Choroid plexus epithelial cell (primary cell): ENCODE data around the gene CACNA2D3.

Experiments
- DNase-seq: peaks from one replicate; pipeline ENCODE4 v3.0.0-alpha.2; 2010; ENCODE audit warnings: low read depth
- H3K4me3 ChIP-seq: 2 replicates; pipeline ENCODE4 v1.5.1; 2011; ENCODE audit warnings: low read depth, mild to moderate bottlenecking, control low read depth, low read length, moderate library complexity
- TF ChIP-seq, protein P1 (sequence below): conservative IDR thresholded peaks from 2 replicates; pipeline ENCODE4 v1.5.1; 2011; ENCODE audit warnings: low read depth, mild to moderate bottlenecking, control low read depth, inconsistent platforms, low read length, moderate library complexity

Gene CACNA2D3

DNA sequence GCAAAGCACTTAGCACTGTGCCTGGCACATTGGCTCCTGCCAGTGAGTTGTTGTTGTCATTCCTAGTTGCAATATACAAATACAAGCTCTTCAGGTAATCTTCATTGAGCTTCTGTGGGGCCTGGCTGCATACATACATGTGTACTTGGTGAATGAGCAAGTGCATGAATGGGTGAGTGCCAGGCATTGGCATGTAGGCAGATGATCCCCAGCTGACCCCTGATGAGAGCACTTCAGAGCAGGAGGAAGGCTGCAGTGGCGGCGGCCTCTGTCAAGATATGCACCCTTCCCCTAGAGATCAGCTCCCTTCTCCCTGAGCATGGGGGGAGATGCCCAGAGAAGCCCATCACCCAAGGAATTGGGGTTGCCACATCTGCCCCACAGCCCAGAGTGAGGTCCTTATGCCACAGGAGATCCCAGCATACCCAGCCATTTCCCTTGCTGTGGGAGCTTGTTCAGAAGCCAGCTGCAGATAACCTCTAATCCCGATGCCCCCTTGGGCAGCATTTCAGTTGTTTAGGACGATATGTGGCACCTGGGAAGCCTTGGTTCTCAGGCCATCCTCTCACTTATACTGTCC, 8.8 kb downstream of the CACNA2D3 start:
- no peak for DNase-seq
- TF ChIP-seq, protein P1, sequence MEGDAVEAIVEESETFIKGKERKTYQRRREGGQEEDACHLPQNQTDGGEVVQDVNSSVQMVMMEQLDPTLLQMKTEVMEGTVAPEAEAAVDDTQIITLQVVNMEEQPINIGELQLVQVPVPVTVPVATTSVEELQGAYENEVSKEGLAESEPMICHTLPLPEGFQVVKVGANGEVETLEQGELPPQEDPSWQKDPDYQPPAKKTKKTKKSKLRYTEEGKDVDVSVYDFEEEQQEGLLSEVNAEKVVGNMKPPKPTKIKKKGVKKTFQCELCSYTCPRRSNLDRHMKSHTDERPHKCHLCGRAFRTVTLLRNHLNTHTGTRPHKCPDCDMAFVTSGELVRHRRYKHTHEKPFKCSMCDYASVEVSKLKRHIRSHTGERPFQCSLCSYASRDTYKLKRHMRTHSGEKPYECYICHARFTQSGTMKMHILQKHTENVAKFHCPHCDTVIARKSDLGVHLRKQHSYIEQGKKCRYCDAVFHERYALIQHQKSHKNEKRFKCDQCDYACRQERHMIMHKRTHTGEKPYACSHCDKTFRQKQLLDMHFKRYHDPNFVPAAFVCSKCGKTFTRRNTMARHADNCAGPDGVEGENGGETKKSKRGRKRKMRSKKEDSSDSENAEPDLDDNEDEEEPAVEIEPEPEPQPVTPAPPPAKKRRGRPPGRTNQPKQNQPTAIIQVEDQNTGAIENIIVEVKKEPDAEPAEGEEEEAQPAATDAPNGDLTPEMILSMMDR: no peak
- H3K4me3 ChIP-seq: no peak overlapping the region

DNA sequence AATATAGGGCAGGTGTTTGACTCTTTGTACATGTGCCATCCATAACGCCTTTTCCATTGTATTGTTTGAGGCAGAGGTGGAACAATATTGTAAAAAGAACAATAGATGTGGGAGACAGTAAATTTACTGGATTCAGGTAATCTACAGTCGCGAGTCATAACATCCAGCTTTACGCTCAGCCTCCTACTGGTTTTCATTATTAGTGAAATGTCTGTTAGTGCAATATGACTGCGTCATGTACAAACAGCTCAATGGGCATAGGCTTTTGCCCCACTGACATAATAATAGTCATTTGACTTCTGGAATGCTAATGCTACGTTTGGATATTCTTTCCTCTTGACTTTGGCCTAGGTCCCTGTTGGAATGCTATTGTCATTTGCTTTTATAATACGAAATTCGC, 9.5 kb downstream of the CACNA2D3 start:
- TF ChIP-seq, protein P1: no peak
- no peak for DNase-seq
- no peak overlapping the region for H3K4me3 ChIP-seq

DNA sequence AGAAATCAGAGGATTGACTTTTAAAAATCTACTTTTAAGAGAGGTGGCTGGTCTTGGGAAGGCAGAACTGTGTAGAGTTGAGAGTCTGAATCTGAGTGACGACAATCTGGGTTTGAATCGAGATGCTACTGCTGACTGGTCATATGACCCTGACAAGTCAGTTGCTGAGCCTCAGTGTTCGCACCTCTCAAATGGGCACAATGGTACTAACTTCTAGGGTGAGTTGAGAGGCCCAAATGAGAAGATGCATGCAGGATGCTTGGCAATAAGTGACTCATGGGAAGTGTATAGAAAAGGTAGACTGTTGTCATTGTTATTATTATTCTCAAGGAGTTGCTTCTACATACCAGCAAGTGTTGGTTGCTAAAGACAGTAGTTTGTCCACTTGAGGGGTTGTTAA, 10.3 kb downstream of the CACNA2D3 start:
- H3K4me3 ChIP-seq: no peak overlapping the region
- no peak for DNase-seq
- TF ChIP-seq, protein P1: no peak

DNA sequence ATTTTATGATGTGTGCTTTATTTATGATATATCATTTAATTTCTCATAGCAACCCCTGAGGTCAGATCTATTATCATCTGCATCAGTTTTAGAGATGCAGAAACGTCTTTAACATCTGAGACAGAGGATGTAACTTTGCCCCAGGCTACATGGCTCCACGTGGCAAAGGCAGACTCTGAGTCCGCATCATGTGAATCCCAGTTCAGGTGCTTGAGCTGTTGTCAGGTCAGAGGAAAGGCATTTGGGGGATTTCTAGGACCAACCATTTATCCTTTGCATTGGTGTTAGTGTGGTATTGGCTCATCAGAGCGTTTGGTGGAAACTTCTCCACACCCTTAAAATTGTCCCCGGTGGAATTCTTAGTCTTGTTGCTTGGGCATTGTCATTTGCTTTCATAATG, 10.8 kb downstream of the CACNA2D3 start:
- no peak for DNase-seq
- no peak overlapping the region for H3K4me3 ChIP-seq
- TF ChIP-seq, protein P1: no peak

DNA sequence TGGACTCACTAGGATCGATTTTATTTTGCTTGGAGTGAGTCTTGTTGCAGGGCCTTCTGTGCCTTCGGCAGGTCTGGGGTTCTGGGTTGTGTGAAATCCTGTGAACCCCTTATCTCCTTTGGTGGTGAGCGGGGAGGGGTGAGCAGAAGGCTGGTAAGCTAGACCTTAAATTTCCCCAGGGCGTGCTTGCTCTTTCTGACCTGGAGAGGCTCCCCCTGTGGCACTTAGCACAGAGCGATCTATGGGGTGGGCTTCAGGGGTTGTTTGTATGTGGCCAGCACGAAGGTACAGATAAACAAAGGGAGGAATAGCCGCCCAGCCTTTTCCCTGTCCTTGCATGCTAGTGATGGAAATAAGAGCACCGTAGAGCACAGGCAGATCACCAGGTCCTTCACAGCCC, 11.8 kb downstream of the CACNA2D3 start:
- H3K4me3 ChIP-seq: no peak overlapping the region
- no peak for DNase-seq
- TF ChIP-seq, protein P1: no peak

DNA sequence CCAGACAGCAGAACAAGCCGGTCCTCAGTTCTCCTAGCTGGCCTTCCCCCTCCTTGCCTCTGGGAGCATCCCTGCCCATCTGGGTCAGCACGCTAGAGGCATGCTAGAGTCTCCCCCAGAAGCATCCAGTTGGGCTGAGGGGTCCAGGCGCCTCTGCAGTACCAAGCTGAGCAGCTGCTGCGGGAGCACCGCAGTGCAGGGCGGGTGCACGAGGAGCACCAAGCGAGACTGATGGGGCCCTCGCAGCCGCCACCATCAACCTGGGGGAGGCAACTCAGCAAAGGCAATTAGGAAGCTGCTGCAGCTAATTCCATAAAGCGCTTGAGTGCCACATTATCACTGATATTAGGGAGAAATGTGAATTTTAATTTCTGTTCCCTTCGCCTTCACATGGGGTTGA, 12.4 kb downstream of the CACNA2D3 start:
- no peak overlapping the region for H3K4me3 ChIP-seq
- TF ChIP-seq, protein P1: no peak
- no peak for DNase-seq

- H3K4me3 ChIP-seq: no peak overlapping the region
- no peak for DNase-seq
- TF ChIP-seq, protein P1: no peak
These were observed 15.0 kb downstream of the CACNA2D3 start for GRCh38 chr3:54137311-54137710.
